GM13976 (cell line): ENCODE results near the gene RCAN2.

Experiments
- DNase-seq: peaks from one replicate; pipeline ENCODE4 v3.0.0; 2012; ENCODE audit warnings: low spot score
- CTCF ChIP-seq: IDR thresholded peaks from 2 replicates; pipeline ENCODE4 v1.5.1; 2012; ENCODE audit warnings: borderline replicate concordance, mild to moderate bottlenecking; ENCODE audit not compliant: insufficient read depth; ENCODE audit errors: extremely low read depth, missing control alignments, control extremely low read depth
- in situ Hi-C: fragments of 300-500 bp; cut with MboI; formaldehyde crosslinking; loops from one replicate; pipeline ENCODE4 v1.12.0; 2022; ENCODE audit warnings: low sequenced_read_pairs, mixed read lengths, inconsistent platforms; ENCODE audit not compliant: unreplicated experiment

RCAN2 gene

GRCh38 chr6:46421939-46422338 is 69.3 kb downstream of the RCAN2 start:
- DNase-seq, result no peak
- no peak for TF ChIP-seq CTCF

GRCh38 chr6:46420921-46421638 is 70.2 kb downstream of the RCAN2 start:
- in situ Hi-C loops, result loop anchor here (5.0 kb wide), 1 partner anchor 211 kb away; no protein-coding TSS in a partner anchor
- DNase-seq, result no peak
- TF ChIP-seq CTCF, result no peak

More at GRCh38 chr6:46421939-46422338, 69.3 kb downstream of the RCAN2 start:
- in situ Hi-C loops, result loop anchor here (5.0 kb wide), 1 partner anchor 210 kb away; no protein-coding TSS in a partner anchor

GRCh38 chr6:46419576-46420002 is 71.7 kb downstream of the RCAN2 start:
- in situ Hi-C loops, result loop anchor here (5.0 to 10.0 kb wide), 2 partner anchors 213 to 325 kb away; no protein-coding TSS in a partner anchor

GRCh38 chr6:46414398-46414797 is 76.9 kb downstream of the RCAN2 start:
- no peak for TF ChIP-seq CTCF
- in situ Hi-C loops, result loop anchor here (10.0 kb wide), 1 partner anchor 320 kb away; no protein-coding TSS in a partner anchor
- no peak for DNase-seq

More at GRCh38 chr6:46419576-46420002, 71.7 kb downstream of the RCAN2 start:
- peak; percentile 36 for DNase-seq
- TF ChIP-seq CTCF, result peak; percentile 55

GRCh38 chr6:46412662-46413061 is 78.6 kb downstream of the RCAN2 start:
- in situ Hi-C loops, result loop anchor here (10.0 kb wide), 1 partner anchor 318 kb away; no protein-coding TSS in a partner anchor
- no peak for DNase-seq
- no peak for TF ChIP-seq CTCF

- in situ Hi-C loops, result loop anchor here (10.0 kb wide), 1 partner anchor 317 kb away; no protein-coding TSS in a partner anchor
- no peak for DNase-seq
- TF ChIP-seq CTCF, result no peak
Measured at GRCh38 chr6:46411456-46412197, 79.6 kb downstream of the RCAN2 start.
